HT1080 (cell line): ENCODE results near the gene ADK. TPM values are rescaled to one million over a fixed set of nuclear protein-coding genes. Genes with fewer than 3 reads are reported as not detected.
"Not testable (repeated sequence)": the region's sequence is repeated elsewhere in the genome, so short reads cannot be mapped to it uniquely, and the experiment has no call there.

Experiments
- DNase-seq: peaks from one replicate; pipeline ENCODE4 v3.0.0-alpha.2; 2015; ENCODE audit warnings: low read depth
- total RNA-seq: library from RNA; depleted of rRNA; stranded (reverse); fragments of >200 nt; shearing (Covaris generic); gene quantifications from 2 replicates; pipeline ENCODE4 v1.2.3, GENCODE V29; 2014

Gene ADK
- total RNA-seq, 1 experiment from 2014 or later = 59.2 TPM

- DNase-seq = peak; percentile 63
These were observed 142.8 kb downstream of the ADK start for GRCh38 chr10:74293686-74294371.

DNA sequence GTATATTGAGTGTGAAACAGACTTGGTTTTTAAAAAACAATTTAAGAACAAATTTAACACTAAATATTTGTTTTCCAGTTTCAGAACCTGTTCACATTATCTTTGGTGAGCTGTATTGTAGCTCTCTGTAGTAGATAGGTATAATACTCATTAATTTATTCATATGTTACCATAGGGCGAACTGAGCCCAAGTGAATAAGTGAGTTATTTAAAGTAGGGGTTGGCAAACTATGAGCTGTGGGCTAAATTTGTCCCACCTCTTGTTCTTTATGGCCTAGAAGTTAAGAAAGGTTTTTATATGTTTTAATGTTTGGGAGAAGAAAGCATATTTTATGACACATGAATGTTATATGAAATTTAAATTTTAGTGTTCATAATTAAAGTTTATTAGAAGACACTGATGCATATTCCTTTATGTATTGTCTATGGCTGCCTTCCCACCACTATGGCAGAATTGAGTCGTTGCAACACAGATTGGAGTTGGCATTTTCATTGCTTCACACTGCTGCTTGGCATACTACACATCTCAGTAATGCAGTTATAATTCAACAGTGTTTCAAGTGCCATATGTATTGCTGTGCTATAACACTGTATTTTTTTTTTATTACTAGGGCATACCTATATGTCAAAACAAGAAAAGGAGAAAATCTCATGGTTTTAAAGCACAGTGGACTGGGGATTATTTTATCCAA, 146.5 kb downstream of the ADK start:
- no peak for DNase-seq

DNA sequence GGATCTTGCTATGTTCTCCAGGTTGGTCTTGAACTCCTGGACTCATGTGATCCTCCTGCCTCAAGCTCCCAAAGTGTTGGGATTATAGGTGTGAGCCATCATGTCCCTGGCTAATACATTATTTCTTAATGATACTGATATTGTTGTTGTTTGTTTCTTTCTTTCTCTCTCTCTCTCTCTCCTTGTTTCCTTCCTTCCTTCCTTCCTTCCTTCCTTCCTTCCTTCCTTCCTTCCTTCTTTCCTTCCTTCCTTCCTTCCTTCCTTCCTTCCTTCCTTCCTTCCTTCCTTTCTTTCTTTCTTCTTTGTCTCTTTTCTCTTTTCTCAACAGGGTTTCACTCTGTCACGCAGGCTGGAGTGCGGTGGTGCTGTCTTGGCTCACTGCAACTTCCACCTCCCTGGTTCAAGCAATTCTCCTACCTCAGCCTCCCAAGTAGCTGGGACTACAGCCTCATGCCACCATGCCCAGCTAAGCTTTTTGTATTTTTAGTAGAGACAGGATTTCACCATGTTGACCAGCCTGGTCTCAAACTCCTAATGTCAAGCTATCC, 149.1 kb downstream of the ADK start:
- DNase-seq = not testable (repeated sequence)

GRCh38 chr10:74300666-74301065, 149.6 kb downstream of the ADK start:
- no peak for DNase-seq

DNA sequence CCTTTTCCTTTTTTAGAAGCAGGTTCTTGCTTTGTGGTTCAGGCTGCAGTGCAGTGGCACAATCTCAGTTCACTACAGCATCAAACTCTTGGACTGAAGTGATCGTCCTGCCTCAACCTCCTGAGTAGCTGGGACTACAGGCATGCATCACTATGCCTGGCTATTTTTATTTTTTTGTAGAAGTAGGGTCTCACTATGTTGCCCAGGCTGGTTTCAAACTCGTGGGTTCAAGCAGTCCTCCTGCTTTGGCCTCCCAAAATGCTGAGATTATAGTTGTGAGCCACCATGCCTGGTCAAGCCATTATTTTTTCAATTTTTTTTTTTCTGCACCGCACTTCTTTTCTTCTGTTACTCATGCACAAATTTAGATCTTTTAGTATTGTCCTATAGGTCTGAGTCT, 154.7 kb downstream of the ADK start:
- DNase-seq = no peak

GRCh38 chr10:74306227-74306982, 155.4 kb downstream of the ADK start:
- DNase-seq = no peak

DNA sequence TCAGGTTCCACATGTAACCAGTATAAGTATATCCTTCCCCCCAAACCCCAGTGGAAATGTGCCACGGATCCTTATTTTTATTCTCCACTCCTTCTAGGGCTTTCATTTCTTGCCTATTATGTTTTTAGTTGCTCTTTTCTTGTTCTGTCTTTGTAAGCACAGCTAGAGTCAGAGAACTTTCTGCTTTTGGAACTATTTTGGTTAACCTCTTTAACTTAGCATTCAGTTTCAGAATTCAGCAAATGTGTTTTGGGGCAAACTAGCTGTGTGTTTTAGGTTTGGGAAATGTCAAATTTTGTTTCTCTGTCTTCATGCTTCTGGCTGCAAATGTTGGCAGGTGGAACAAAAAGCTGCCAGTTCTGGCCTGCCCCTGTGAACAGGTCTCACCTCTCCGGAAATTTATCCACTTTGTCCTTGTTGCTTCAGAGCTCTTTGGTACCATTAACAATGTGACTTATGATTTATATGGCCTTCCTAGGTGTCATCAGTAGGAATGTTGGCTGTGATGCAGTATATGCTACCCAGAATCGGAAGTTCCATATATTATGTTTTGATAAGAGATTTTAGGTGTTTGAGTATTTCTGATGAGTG, 156.1 kb downstream of the ADK start:
- no peak for DNase-seq

DNA sequence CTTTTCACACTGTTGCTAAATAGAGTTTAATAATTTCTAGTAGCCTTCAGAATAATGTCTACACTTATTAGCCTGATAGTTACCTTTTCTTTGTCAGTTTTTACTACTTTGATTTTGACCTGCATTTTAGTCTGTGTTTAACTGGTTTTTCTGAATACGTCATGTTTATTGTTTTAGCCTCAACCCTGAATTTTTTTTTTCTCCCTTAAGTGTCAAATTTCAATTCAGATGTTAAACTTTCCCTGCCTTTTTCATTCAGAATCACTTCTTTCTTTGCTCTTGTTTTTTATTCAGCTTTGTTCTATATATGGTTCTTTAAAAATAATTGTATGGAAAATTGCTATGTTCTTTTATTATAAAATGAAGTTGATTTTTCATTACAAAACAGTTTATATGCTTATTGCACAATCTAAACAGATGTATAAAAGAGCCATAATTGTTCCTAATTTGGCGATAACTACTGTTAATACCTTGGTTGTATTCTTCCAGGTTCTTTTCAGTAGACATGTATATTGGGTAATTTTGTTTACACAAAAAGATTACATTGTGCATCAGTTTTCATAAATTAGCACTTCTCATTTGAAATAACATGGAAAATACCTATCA, 159.7 kb downstream of the ADK start:
- DNase-seq = no peak

GRCh38 chr10:74314166-74314565, 163.1 kb downstream of the ADK start:
- DNase-seq = no peak

- no peak for DNase-seq
These were observed 169.0 kb downstream of the ADK start for GRCh38 chr10:74320026-74320425.

DNA sequence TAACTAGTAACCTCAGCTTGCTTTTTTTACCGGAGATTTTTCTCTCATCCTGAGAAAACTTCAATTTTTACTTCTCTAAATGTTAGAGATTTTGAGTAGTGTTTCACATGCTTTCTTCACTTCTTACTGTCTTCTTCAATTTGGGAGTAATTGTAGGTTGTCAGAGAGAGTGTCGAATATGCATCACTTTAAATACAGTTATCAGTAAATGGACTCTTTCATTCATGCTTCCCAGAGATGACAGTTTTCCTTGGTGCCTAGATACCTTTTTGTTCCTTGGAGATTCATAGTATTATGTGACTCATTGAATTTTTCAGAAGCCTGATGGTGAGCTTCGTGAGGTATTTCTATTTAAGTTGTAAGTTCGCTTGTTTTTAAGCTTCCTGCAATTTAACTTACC, 169.7 kb downstream of the ADK start:
- DNase-seq = no peak

- no peak for DNase-seq
These were observed 171.1 kb downstream of the ADK start for GRCh38 chr10:74322141-74322540.

DNA sequence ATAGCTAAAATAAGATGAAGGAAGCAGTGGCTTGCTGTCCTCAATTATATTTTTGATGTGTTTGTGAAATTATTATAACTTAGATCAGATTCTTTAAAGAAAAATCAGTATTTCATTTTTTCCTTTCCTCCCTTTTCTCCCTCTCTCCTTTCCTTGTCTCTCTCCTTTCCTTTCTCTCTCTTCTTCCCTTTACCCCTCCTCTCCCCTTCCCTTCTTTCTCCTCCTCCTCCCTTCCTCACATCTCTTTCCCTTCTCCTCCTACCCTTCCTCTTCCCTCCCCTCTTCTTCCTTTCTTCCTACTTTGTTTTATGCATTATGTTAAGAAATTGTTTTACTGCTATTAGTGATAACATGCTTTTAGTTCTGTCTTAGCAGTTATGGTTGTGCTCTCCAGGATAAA, 171.5 kb downstream of the ADK start:
- no peak for DNase-seq

GRCh38 chr10:74328388-74328787, 177.4 kb downstream of the ADK start:
- no peak for DNase-seq

GRCh38 chr10:74329873-74330272, 178.9 kb downstream of the ADK start:
- DNase-seq = peak; percentile 70

DNA sequence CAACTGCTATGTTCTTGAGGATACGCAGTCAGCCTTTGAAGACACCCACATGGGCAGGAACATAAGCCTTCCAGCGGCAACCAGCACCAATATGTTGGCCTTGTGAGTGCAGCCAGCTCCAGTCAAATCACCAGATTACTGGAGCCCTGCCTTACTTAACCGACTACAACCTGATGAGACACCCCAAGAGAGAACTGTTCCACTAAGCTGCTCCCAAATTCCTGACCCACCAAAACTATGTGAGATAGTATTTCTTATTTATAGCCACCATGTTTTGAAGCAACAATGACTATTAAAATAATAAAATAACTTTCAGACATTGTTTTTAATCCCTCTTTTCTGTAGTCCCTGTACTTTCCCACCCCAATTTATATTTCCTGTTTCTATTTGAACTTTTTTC, 179.6 kb downstream of the ADK start:
- no peak for DNase-seq

GRCh38 chr10:74332398-74332797, 181.4 kb downstream of the ADK start:
- no peak for DNase-seq

- DNase-seq = no peak
These were observed 182.2 kb downstream of the ADK start for GRCh38 chr10:74333174-74333573.

DNA sequence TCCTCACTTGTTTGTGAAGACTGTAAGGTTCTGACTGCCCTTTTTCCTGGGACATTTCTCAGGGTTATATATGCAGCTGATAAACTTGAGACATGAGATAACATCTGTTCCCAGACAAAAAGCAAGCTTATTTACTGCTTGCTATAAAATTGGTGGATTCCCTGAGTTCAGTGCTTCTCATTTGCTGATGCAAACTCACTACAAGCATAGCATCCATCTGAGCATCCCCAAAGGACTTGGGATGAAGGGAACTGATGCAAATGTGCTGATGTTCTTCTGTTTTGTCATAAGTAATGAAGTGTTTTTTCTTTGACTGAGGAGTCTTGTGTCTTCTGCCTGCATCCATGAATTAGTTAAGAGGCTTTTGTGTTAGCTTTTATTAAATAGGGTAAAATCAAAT, 183.2 kb downstream of the ADK start:
- no peak for DNase-seq

DNA sequence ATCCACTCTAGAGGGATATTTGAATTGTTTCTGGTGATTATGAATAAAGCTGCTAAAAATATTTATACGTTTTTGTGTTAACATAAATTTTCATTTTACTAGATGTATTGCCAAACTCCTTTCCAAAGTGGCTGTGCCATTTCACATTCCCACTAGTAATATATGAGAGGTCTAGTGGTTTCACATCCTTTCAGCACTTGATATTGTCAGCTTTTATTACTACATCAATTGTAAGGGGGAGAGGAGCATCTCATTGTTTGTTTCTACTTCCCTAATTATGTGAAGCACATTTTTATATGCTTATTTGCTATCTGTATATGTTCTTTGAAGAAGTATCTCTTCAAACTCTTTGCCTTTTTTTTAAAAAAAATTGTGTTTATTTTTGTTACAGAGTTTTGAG, 184.5 kb downstream of the ADK start:
- DNase-seq = no peak

DNA sequence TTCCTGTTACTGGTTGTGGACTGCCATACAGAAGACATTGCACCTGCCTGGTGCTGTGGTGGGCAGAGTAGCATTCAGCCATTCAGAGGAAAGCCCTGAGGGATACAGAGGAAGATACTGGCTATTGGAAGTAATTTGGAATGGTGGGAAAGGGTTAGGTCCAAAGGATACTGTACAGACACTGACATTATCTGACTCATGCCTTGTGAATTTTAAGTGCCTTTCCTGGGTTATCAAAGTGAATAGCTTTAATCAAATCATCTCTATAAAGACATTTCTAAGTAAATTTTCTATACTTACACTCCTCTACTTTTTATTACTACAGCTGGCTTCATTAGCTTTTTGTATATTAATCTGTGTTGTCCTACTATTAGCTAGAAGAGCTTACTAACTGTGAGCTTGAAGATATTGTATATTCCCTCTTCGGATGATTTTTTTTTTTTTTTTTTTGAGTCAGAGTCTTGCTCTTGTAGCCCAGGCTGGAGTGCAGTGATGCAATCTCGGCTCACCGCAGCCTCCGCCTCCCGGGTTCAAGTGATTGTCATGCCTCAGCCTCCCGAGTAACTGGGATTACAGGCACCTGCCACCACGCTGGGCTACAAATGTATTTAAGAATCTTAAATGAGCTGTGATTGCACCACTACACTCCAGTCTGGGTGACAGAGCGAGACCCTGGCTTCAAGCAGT, 186.5 kb downstream of the ADK start:
- peak; percentile 65 for DNase-seq
